GM19463 (cell line): ENCODE results near the gene ERAP2.

Experiments
- ATAC-seq: cut with Tn5 transposase; IDR thresholded peaks from one replicate; pipeline ENCODE4 v1.9.1; 2021; ENCODE audit warnings: mild to moderate bottlenecking, moderate library complexity; ENCODE audit not compliant: unreplicated experiment

The ERAP2 gene

GRCh38 chr5:96958977-96959376 is 82.7 kb downstream of the ERAP2 start:
- ATAC-seq = no peak

- ATAC-seq = peak; percentile 40
Observed at GRCh38 chr5:96961053-96961452, 84.8 kb downstream of the ERAP2 start.

- no peak for ATAC-seq
Observed at GRCh38 chr5:96962540-96962991, 86.3 kb downstream of the ERAP2 start.

DNA sequence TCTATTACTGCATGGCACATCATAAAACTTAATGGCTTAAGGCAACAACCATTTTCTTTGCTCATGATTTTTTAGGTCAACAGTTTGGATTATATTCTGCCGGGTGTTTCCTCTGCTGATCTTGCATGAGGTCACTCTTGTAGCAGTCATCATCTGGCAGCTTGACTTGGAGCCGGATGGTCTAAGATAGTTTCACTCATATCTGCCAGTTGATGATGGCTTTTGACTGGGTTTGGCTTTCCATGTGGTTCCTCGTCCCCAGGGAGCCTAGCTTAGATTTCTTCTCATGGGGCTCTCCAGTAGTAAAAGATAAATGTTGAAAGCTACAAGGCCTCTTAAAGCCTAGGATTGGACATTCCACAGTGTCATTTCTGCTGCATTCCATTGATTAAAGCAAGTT is 87.0 kb downstream of the ERAP2 start:
- peak; percentile 65 for ATAC-seq

DNA sequence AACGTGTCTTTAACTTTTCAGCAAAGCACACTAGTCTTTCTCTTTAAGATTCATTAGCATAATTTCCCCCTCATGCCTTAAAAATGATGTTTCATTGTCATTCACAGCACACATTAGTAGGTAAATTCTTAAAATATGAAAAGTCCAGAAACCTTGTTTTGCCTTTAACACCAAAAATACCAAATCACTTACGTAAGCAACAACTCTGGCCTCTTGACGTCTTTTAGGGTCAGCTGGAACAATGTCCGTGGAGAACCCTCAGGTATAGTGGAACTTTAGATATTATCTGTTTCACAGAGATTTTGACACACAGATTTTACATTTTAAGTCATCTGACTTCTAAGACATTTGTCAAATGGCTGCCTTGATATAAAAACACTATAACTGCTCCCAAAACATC is 90.5 kb downstream of the ERAP2 start:
- no peak for ATAC-seq

DNA sequence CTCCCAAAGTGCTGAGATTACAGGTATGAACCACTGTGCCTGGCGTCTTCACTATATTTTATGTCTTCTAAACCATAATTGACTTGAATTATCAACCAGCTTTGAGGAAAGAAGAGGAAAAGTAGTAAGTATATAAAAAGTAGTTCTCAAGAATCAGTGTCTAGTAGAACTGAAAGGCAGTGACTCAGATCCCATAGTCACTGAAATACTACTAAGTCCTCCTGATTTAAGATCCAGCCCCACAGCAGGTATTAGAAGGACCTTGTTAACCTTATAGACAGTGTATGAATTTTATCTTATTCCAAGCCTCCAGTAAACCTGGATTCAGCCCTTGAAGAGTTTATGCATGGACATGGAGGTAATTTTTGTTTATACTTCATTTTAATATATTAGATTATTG is 91.1 kb downstream of the ERAP2 start:
- ATAC-seq = no peak

GRCh38 chr5:96968074-96968473 is 91.8 kb downstream of the ERAP2 start:
- ATAC-seq = no peak

DNA sequence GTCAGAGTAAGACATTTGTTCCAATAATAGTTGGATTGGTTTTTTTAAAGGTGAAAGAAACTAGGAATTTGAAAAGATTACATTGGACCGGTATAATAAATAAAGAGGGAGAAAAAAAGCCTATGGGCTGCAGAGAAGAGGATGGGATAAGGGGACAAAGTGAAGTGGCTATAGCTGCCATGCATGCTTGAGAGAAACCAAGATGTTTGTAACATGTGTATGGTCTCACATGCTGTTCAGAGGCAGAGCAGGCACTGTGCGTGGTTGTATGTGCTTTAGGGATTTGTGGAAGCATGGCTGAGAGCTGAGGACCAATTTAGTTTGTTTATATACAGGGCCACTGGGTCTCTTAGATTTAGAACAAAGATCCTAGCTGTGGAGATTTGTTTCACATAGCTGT is 92.3 kb downstream of the ERAP2 start:
- no peak for ATAC-seq
